ENCODE data around the gene COL23A1. TPM values are rescaled to one million over a fixed set of nuclear protein-coding genes. Genes with fewer than 3 reads are reported as not detected.

The COL23A1 gene
- total and polyA plus RNA-seq, 2 of the 13 experiments (the other 11 are each of a cell fraction or from before 2014, with no cell fraction given), result not detected

DNA sequence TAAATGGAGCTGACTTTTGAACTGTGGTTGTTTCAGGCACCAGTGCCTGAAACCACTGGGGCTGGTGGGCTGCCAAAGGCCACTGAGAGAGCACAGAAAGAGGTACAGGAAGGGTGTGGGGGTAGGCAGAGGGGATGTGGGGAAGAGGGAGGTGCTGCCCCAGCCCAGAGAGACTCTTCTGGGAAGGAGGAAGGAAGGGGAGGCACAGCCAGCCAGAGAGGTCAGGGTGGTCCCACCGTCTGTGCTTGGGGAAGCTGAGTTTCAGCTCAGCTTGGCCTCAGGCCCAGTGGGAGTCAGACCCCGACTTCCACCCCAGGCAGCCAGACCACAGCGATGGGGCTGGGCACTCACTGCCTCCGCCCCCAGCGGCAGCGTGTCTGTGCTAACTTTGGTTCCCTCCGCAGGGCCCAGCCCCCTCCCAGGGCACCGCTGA is 348.9 kb downstream of the COL23A1 start (continued):
- TF ChIP-seq, protein P1, sequence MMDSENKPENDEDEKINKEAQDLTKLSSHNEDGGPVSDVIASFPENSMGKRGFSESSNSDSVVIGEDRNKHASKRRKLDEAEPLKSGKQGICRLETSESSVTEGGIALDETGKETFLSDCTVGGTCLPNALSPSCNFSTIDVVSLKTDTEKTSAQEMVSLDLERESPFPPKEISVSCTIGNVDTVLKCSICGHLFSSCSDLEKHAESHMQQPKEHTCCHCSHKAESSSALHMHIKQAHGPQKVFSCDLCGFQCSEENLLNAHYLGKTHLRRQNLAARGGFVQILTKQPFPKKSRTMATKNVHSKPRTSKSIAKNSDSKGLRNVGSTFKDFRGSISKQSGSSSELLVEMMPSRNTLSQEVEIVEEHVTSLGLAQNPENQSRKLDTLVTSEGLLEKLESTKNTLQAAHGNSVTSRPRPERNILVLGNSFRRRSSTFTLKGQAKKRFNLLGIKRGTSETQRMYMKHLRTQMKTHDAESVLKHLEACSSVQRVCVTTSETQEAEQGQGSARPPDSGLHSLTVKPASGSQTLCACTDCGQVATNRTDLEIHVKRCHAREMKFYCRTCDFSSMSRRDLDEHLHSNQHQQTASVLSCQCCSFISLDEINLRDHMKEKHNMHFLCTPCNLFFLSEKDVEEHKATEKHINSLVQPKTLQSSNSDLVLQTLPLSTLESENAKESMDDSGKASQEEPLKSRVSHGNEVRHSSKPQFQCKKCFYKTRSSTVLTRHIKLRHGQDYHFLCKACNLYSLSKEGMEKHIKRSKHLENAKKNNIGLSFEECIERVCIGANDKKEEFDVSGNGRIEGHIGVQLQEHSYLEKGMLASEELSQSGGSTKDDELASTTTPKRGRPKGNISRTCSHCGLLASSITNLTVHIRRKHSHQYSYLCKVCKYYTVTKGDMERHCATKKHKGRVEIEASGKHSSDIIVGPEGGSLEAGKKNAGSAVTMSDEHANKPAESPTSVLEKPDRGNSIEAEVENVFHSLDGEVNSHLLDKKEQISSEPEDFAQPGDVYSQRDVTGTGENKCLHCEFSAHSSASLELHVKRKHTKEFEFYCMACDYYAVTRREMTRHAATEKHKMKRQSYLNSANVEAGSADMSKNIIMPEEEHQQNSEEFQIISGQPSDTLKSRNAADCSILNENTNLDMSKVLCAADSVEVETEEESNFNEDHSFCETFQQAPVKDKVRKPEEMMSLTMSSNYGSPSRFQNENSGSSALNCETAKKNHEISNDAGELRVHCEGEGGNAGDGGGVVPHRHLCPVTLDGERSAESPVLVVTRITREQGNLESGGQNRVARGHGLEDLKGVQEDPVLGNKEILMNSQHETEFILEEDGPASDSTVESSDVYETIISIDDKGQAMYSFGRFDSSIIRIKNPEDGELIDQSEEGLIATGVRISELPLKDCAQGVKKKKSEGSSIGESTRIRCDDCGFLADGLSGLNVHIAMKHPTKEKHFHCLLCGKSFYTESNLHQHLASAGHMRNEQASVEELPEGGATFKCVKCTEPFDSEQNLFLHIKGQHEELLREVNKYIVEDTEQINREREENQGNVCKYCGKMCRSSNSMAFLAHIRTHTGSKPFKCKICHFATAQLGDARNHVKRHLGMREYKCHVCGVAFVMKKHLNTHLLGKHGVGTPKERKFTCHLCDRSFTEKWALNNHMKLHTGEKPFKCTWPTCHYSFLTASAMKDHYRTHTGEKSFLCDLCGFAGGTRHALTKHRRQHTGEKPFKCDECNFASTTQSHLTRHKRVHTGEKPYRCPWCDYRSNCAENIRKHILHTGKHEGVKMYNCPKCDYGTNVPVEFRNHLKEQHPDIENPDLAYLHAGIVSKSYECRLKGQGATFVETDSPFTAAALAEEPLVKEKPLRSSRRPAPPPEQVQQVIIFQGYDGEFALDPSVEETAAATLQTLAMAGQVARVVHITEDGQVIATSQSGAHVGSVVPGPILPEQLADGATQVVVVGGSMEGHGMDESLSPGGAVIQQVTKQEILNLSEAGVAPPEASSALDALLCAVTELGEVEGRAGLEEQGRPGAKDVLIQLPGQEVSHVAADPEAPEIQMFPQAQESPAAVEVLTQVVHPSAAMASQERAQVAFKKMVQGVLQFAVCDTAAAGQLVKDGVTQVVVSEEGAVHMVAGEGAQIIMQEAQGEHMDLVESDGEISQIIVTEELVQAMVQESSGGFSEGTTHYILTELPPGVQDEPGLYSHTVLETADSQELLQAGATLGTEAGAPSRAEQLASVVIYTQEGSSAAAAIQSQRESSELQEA (CRISPR knock-in tag; IDR thresholded peaks at IDR 0.05; ENCODE audit: not compliant biosample characterization), result no peak
- TF ChIP-seq MIXL1 (CRISPR knock-in tag; IDR thresholded peaks at IDR 0.05), result no peak

DNA sequence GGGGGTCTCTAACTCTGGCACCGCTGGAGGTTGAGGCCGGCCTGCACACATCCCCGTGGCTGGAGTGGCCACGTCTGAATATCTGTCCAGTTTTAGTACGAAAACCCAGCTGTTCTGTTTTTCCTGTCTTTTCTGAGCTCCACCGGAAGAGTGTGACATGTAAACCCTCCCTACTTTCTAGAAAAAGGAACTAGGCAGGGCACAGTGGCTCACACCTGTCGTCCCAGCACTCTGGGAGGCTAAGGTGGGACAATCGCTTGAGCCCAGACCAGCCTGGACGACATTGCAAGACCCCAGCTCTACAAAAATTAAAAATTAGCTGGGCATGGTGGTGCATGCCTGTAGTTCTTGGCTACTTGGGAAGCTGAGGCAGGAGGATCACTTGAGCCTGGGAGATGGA is 349.4 kb downstream of the COL23A1 start:
- DNase-seq (ENCODE audit: low spot score) (no peak), ATAC-seq (no peak), FAIRE-seq (no peak)
- intact Hi-C loops (cut with micrococcal nuclease; ENCODE audit: unreplicated experiment), result no loop called here
- in situ Hi-C loops (cut with HindIII; ENCODE audit: extremely low pct_ligation_motif_present, low pct_unique_long_range_greater_than_20kb), result no loop called here
- ChIA-PET POLR2A (no interaction called here), CTCF (ENCODE audit: low intra/inter-chr PET ratio, low total read pairs) (no interaction called here)
- Histone ChIP-seq H3K9ac (ENCODE audit: insufficient read depth, low read depth, low read length) (no peak overlapping the region), H3K4me1 (ENCODE audit: insufficient read depth, low read length) (peaks cover 33% of the 10 kb centered on the region), H3K27ac (ENCODE audit: extremely low read length, insufficient read depth, low read length) (no peak overlapping the region), H3K4me3 (replicated peaks in 1 of 3; ENCODE audit: insufficient read depth in 1 of 3, low read depth in 2 of 3, low read length in 3 of 3) (no peak overlapping the region), H3K4me2 (ENCODE audit: low read depth, low read length) (no peak overlapping the region), H4K20me1 (ENCODE audit: insufficient read depth, low read length) (no peaks in the 10 kb centered on the region), H3K9me3 (ENCODE audit: low read length) (no peaks in the 10 kb centered on the region), H3K79me2 (ENCODE audit: insufficient read depth, low read length) (no peaks in the 10 kb centered on the region), H2AFZ (ENCODE audit: low read length) (no peak overlapping the region), H3K36me3 (replicated peaks in 1 of 2; ENCODE audit: control insufficient read depth in 1 of 2, insufficient read depth in 2 of 2, low read length in 2 of 2) (no peaks in the 10 kb centered on the region), H3K27me3 (ENCODE audit: control insufficient read depth in 1 of 2, insufficient read depth in 2 of 2, low read length in 2 of 2) (peaks cover 0 to 2% of the 10 kb centered on the region in 2 experiments; a peak in 3 of 5 replicates)
- WGBS (ENCODE audit: low lambda C conversion rate), result 69% methylated on average over 9 of the region's 9 CpGs
- BruUV-seq (replicated peaks), result no TSS peak
- TF ChIP-seq ZNF652 (CRISPR knock-in tag; IDR thresholded peaks at IDR 0.05; ENCODE audit: borderline replicate concordance, low read depth), result no peak
